Endodermal cell (in vitro differentiated cells): ENCODE results near the gene RAPGEF1. TPM values are rescaled to one million over a fixed set of nuclear protein-coding genes. Genes with fewer than 3 reads are reported as not detected.
A peak's percentile ranks its signal among the peaks of the same experiment; 100 is the strongest.

ENCODE experiments used
- DNase-seq: peaks from one replicate; pipeline ENCODE4 v3.0.0-alpha.2; 2017
- H3K27ac ChIP-seq: 2 replicates; pipeline ENCODE4 v1.5.1; 2013; ENCODE audit warnings: mild to moderate bottlenecking, low read depth, low read length, moderate library complexity
- H3K27me3 ChIP-seq: 2 replicates; pipeline ENCODE4 v1.6.1; 2013; ENCODE audit warnings: mild to moderate bottlenecking, low read length, moderate library complexity; ENCODE audit not compliant: insufficient read depth, control insufficient read depth, poor library complexity, severe bottlenecking
- H3K36me3 ChIP-seq: 2 replicates; pipeline ENCODE4 v1.7.0; 2013; ENCODE audit warnings: mild to moderate bottlenecking, low read length, moderate library complexity; ENCODE audit not compliant: control insufficient read depth, insufficient read depth
- H3K4me1 ChIP-seq: one replicate; pipeline ENCODE4 v1.7.0; 2013; ENCODE audit warnings: low read length; ENCODE audit not compliant: control insufficient read depth, insufficient read depth
- H3K4me3 ChIP-seq: 2 replicates; pipeline ENCODE4 v1.5.1; 2013; ENCODE audit warnings: mild to moderate bottlenecking, low read length, moderate library complexity
- H3K9ac ChIP-seq: 2 replicates; pipeline ENCODE4 v1.6.1; 2013; ENCODE audit warnings: mild to moderate bottlenecking, low read length, moderate library complexity; ENCODE audit not compliant: poor library complexity, severe bottlenecking; ENCODE audit errors: extremely low read depth
- H3K9me3 ChIP-seq: 2 replicates; pipeline ENCODE4 v1.6.1; 2013; ENCODE audit warnings: mild to moderate bottlenecking, low read length, moderate library complexity; ENCODE audit not compliant: control insufficient read depth
- H3K27ac Mint-ChIP-seq: 2 replicates; pipeline ENCODE4 v1.8.0; 2020; ENCODE audit warnings: mixed read lengths
- H3K27me3 Mint-ChIP-seq: 2 replicates; pipeline ENCODE4 v1.8.0; 2021; ENCODE audit warnings: mild to moderate bottlenecking, mixed read lengths; ENCODE audit not compliant: insufficient read depth
- H3K36me3 Mint-ChIP-seq: 2 replicates; pipeline ENCODE4 v1.8.0; 2020; ENCODE audit warnings: low read depth, mixed read lengths
- H3K4me1 Mint-ChIP-seq: 2 replicates; pipeline ENCODE4 v1.8.0; 2020; ENCODE audit warnings: mixed read lengths
- H3K4me3 Mint-ChIP-seq: 2 replicates; pipeline ENCODE4 v1.8.0; 2020; ENCODE audit warnings: mild to moderate bottlenecking, moderate library complexity, mixed read lengths
- H3K9me3 Mint-ChIP-seq: 2 replicates; pipeline ENCODE4 v1.8.0; 2020; ENCODE audit warnings: mild to moderate bottlenecking, mixed read lengths
- CTCF ChIP-seq: fragments of 200-600 bp; sonication (generic); conservative IDR thresholded peaks from 2 replicates; pipeline ENCODE4 v1.5.0; 2021; ENCODE audit warnings: antibody characterized with exemption, mild to moderate bottlenecking
- whole genome bisulfite sequencing, 2 experiments: methylation state at CpG; one replicate each; pipeline versions ENCODE4 v1.1.5 to v1.1.7; 2013; ENCODE audit warnings: missing lambda C conversion rate in 2 of 2, mixed read lengths in 1 of 2; ENCODE audit not compliant: insufficient coverage in 1 of 2, insufficient read length in 1 of 2; 5-methylcytosine and 5-hydroxymethylcytosine counted together
- total RNA-seq, 2 donors: library from RNA; stranded (reverse); fragmentation: NEBNext Ultra II Directional in 1 of 2; extraction: Animal tissue kit (Norgen Biotek cat#: 25700) in 1 of 2; gene quantifications; 2 replicates in 1 of 2; 3 replicates in 1 of 2; pipeline ENCODE4 v1.2.1, GENCODE V29; 2021

RAPGEF1 gene
- total RNA-seq, 2 donors from 2014 or later = 63.4 to 85.5 TPM

GRCh38 chr9:131703697-131704096 is 36.2 kb downstream of the RAPGEF1 start:
- no peak for TF ChIP-seq CTCF
- no peaks in the 10 kb centered on the region for H3K9me3 Mint-ChIP-seq
- Histone ChIP-seq H3K27me3 (no peaks in the 10 kb centered on the region), H3K27ac (no peak overlapping the region), H3K36me3 (no peaks in the 10 kb centered on the region), H3K9ac (no peak overlapping the region), H3K4me1 (peaks cover 3% of the 10 kb centered on the region), H3K9me3 (no peaks in the 10 kb centered on the region), H3K4me3 (no peak overlapping the region)
- H3K27ac Mint-ChIP-seq = no peak overlapping the region
- 90 to 95% methylated on average over 3 to 4 of the region's 4 CpGs for WGBS, 2 experiments
- H3K4me3 Mint-ChIP-seq = no peak overlapping the region
- H3K4me1 Mint-ChIP-seq = peaks cover 71% of the 10 kb centered on the region
- no peaks in the 10 kb centered on the region for H3K36me3 Mint-ChIP-seq
- no peaks in the 10 kb centered on the region for H3K27me3 Mint-ChIP-seq
- no peak for DNase-seq

GRCh38 chr9:131702911-131703310 is 37.0 kb downstream of the RAPGEF1 start:
- peaks cover 74% of the 10 kb centered on the region for H3K4me1 Mint-ChIP-seq
- no peaks in the 10 kb centered on the region for H3K27me3 Mint-ChIP-seq
- no peaks in the 10 kb centered on the region for H3K27me3 ChIP-seq
- H3K4me3 ChIP-seq = no peak overlapping the region
- no peak for DNase-seq
- H3K9me3 Mint-ChIP-seq = no peaks in the 10 kb centered on the region
- H3K27ac Mint-ChIP-seq = no peak overlapping the region
- H3K36me3 Mint-ChIP-seq = no peaks in the 10 kb centered on the region
- H3K27ac ChIP-seq = no peak overlapping the region
- no peak overlapping the region for H3K9ac ChIP-seq
- no peaks in the 10 kb centered on the region for H3K36me3 ChIP-seq
- no peaks in the 10 kb centered on the region for H3K9me3 ChIP-seq
- peaks cover 3% of the 10 kb centered on the region for H3K4me1 ChIP-seq
- no peak overlapping the region for H3K4me3 Mint-ChIP-seq
- 97 to 98% methylated on average over 7 to 8 of the region's 8 CpGs for WGBS, 2 experiments
- TF ChIP-seq CTCF = no peak

GRCh38 chr9:131701789-131702337 is 38.0 kb downstream of the RAPGEF1 start:
- Histone ChIP-seq H3K4me3 (no peak overlapping the region), H3K36me3 (no peaks in the 10 kb centered on the region), H3K9me3 (no peaks in the 10 kb centered on the region), H3K4me1 (peaks cover 3% of the 10 kb centered on the region), H3K27me3 (no peaks in the 10 kb centered on the region), H3K9ac (no peak overlapping the region), H3K27ac (peak overlapping the region; percentile 16)
- no peak for TF ChIP-seq CTCF
- H3K4me1 Mint-ChIP-seq = peaks cover 74% of the 10 kb centered on the region
- H3K27ac Mint-ChIP-seq = peak overlapping the region; percentile 67
- H3K9me3 Mint-ChIP-seq = no peaks in the 10 kb centered on the region
- H3K36me3 Mint-ChIP-seq = no peaks in the 10 kb centered on the region
- 53 to 66% methylated on average over 4 to 6 of the region's 6 CpGs for WGBS, 2 experiments
- no peaks in the 10 kb centered on the region for H3K27me3 Mint-ChIP-seq
- DNase-seq = peak; percentile 63
- no peak overlapping the region for H3K4me3 Mint-ChIP-seq
